Measurements from ENCODE around the gene BUB1.

- TF ChIP-seq YY1 (IDR thresholded peaks at IDR 0.05; ENCODE audit: insufficient read depth, insufficient read length): no peak
- no peak for TF ChIP-seq SUZ12 (IDR thresholded peaks at IDR 0.05; ENCODE audit: extremely low read depth, insufficient read depth, insufficient read length)
Measured at GRCh38 chr2:110645616-110646015, 32.2 kb downstream of the BUB1 start.

All from NT2/D1 (cell line).